K562 (cell line): Measurements from ENCODE around the gene SUPT3H. TPM values are rescaled to one million over a fixed set of nuclear protein-coding genes. Genes with fewer than 3 reads are reported as not detected.

ENCODE experiments used
- ATAC-seq: fragments of 200-7000 bp; cut with Tn5 transposase; 3 replicates; pipeline ENCODE4 v1.9.1; 2020; ENCODE audit warnings: moderate library complexity
- BruUV-seq: library from RNA; stranded (reverse); fragments of 400-500 nt; replicated peaks from 2 replicates; lab custom pipeline; 2021; lab: Mats Ljungman, UMichigan
- CTCF ChIA-PET: fragments of 300-600 bp; formaldehyde crosslinking; extraction: SDS; loops from one replicate; lab custom pipeline; 2021; ENCODE audit warnings: low intra/inter-chr PET ratio; lab: Yijun Ruan, JAX
- POLR2A ChIA-PET: fragments of 300-600, 350-650 bp; sonication (Branson Sonifier 250); formaldehyde crosslinking; extraction: SDS; loops from one replicate; lab custom pipeline; 2021; ENCODE audit warnings: antibody characterized with exemption, inconsistent platforms; lab: Yijun Ruan, JAX
- DNase-seq, 4 experiments: peaks; one replicate each; pipeline versions ENCODE4 v3.0.0 to v3.0.0-alpha.2; 2011 to 2018; ENCODE audit warnings: low spot score in 3 of 4, mixed read lengths in 3 of 4; ENCODE audit errors: extremely low read depth in 1 of 4
- FAIRE-seq: peaks from 2 replicates; lab custom pipeline; 2011; peaks lifted over from hg19 to GRCh38; lab: Jason Lieb, UNC
- H2AFZ ChIP-seq: 2 replicates; pipeline ENCODE4 v1.6.0; 2011; ENCODE audit warnings: low read depth, low read length, control low read depth, inconsistent platforms
- H3K27ac ChIP-seq: fragments of 200-600 bp; 3 replicates; pipeline ENCODE4 v1.8.0; 2011; ENCODE audit warnings: low read depth, mild to moderate bottlenecking, control low read depth, inconsistent platforms, low read length, moderate library complexity, mixed read lengths; ENCODE audit errors: extremely low read depth
- H3K27me3 ChIP-seq, 2 experiments: fragments of 300-600 bp in 1 of 2; 2 replicates in 1 of 2; 3 replicates in 1 of 2; pipeline versions ENCODE4 v1.6.0 to v1.8.0; 2011; ENCODE audit warnings: inconsistent platforms in 2 of 2, low read length in 2 of 2, mild to moderate bottlenecking in 1 of 2, mixed read lengths in 1 of 2, moderate library complexity in 1 of 2; ENCODE audit not compliant: control insufficient read depth in 2 of 2, insufficient read depth in 2 of 2
- H3K36me3 ChIP-seq: fragments of 300-600 bp; 3 replicates; pipeline ENCODE4 v1.8.0; 2011; ENCODE audit warnings: mild to moderate bottlenecking, low read length, inconsistent platforms; ENCODE audit not compliant: control insufficient read depth, insufficient read depth
- H3K4me1 ChIP-seq, 2 experiments: fragments of 200-600 bp in 1 of 2; replicated peaks in 1 of 2; 2 replicates in 1 of 2; 3 replicates in 1 of 2; pipeline versions ENCODE4 v1.5.1 to v1.8.0; 2011; ENCODE audit warnings: inconsistent platforms in 2 of 2, low read length in 2 of 2, mild to moderate bottlenecking in 1 of 2, mixed read lengths in 1 of 2, moderate library complexity in 1 of 2; ENCODE audit not compliant: control insufficient read depth in 2 of 2, insufficient read depth in 2 of 2
- H3K4me2 ChIP-seq: 2 replicates; pipeline ENCODE4 v1.6.1; 2011; ENCODE audit warnings: low read length, control low read depth, inconsistent platforms, mixed read lengths; ENCODE audit not compliant: insufficient read depth
- H3K4me3 ChIP-seq: fragments of 200-600 bp; sonication (generic), shearing (Covaris generic); 2 replicates; pipeline ENCODE4 v1.5.1; 2016; ENCODE audit warnings: control low read depth, inconsistent platforms
- H3K79me2 ChIP-seq: fragments of 200-600 bp; 3 replicates; pipeline ENCODE4 v1.8.0; 2011; ENCODE audit warnings: low read length, inconsistent platforms; ENCODE audit not compliant: control insufficient read depth, insufficient read depth
- H3K9ac ChIP-seq, 2 experiments: 2 replicates each; pipeline versions ENCODE4 v1.6.0 to v1.6.1; 2011; ENCODE audit warnings: low read depth in 2 of 2, low read length in 2 of 2, control low read depth in 1 of 2, inconsistent platforms in 1 of 2, mild to moderate bottlenecking in 1 of 2, mixed read lengths in 1 of 2; ENCODE audit not compliant: insufficient read depth in 1 of 2
- H3K9me1 ChIP-seq: one replicate; pipeline ENCODE4 v1.6.0; 2011; ENCODE audit warnings: inconsistent platforms, mild to moderate bottlenecking, low read length, moderate library complexity; ENCODE audit not compliant: control insufficient read depth, insufficient read depth
- H3K9me3 ChIP-seq: replicated peaks from 2 replicates; pipeline ENCODE4 v1.5.1; 2011; ENCODE audit warnings: low read depth, low read length, inconsistent platforms; ENCODE audit not compliant: control insufficient read depth, insufficient read depth
- H4K20me1 ChIP-seq: replicated peaks from 2 replicates; pipeline ENCODE4 v1.6.1; 2011; ENCODE audit warnings: low read length, inconsistent platforms, mixed read lengths; ENCODE audit not compliant: control insufficient read depth, insufficient read depth
- CEBPZ ChIP-seq: fragments of 150-350 bp; IDR thresholded peaks from 2 replicates; pipeline ENCODE4 v1.6.1; 2014; ENCODE audit warnings: low read depth, mild to moderate bottlenecking, low read length, borderline replicate concordance
- HSF4 ChIP-seq: fragments of 250-450 bp; sonication (Bioruptor Pico); IDR thresholded peaks from 2 replicates; pipeline ENCODE4 v2.1.2; 2022; ENCODE audit warnings: mild to moderate bottlenecking, moderate library complexity, borderline replicate concordance
- MEIS2 ChIP-seq: fragments of 450-650 bp; IDR thresholded peaks from 2 replicates; pipeline ENCODE4 v1.6.1; 2014; ENCODE audit warnings: mild to moderate bottlenecking; ENCODE audit not compliant: partially characterized antibody
- RFX5 ChIP-seq: IDR thresholded peaks from 2 replicates; pipeline ENCODE4 v1.6.1; 2011; ENCODE audit warnings: low read depth, mild to moderate bottlenecking, improper control_type of control experiment, low read length
- WGBS: fragments of 100-300 bp; shearing (Covaris generic); methylation state at CpG from one replicate; pipeline ENCODE4 v1.1.6; 2016; ENCODE audit warnings: low coverage, mixed read lengths; ENCODE audit not compliant: insufficient coverage; ENCODE audit errors: missing lambda C conversion rate; 5-methylcytosine and 5-hydroxymethylcytosine counted together
- in situ Hi-C: fragments of 300-500 bp; cut with MboI; formaldehyde crosslinking; loops from 4 replicates; pipeline ENCODE4 v1.15.0; 2018; ENCODE audit warnings: inconsistent platforms, mixed read lengths
- intact Hi-C: fragments of 100-400 bp; cut with micrococcal nuclease; formaldehyde crosslinking; loops from 2 replicates; pipeline ENCODE4 v1.14.2; 2022
- polyA plus RNA-seq, 8 experiments: library from polyadenylated mRNA; depleted of rRNA in 4 of 8; stranded (reverse) in 5 of 8; unstranded in 3 of 8; fragments of >200 nt; fragmentation: Nextera tagmentation in 2 of 8; fragmentation: Illumina TruSeq in 1 of 8; extraction: Ambion mirVana in 2 of 8; extraction: Trizol in 1 of 8; gene quantifications; 2 replicates each; pipeline versions ENCODE4 v1.2.1 to v1.2.3, GENCODE V29; 2011 to 2014; ENCODE audit warnings: inconsistent platforms in 1 of 8, missing spikeins in 1 of 8
- total RNA-seq, 7 experiments: library from RNA; depleted of rRNA in 6 of 7; stranded (reverse); fragments of >200 nt in 6 of 7; fragmentation: Illumina TruSeq in 2 of 7; extraction: Trizol in 2 of 7; gene quantifications; 2 replicates each; pipeline versions ENCODE4 v1.2.1 to v1.2.3, GENCODE V29; 2011 to 2021; ENCODE audit warnings: low replicate concordance in 1 of 7
- TF ChIP-seq, protein P1 (sequence below), 2 experiments: IDR thresholded peaks; 2 replicates each; pipeline ENCODE4 v1.6.1; 2011; ENCODE audit warnings: borderline replicate concordance in 1 of 2, control low read depth in 1 of 2, low read depth in 1 of 2, low read length in 1 of 2, mild to moderate bottlenecking in 1 of 2, mixed read lengths in 1 of 2, moderate library complexity in 1 of 2; ENCODE audit not compliant: insufficient read depth in 1 of 2, insufficient read length in 1 of 2, poor library complexity in 1 of 2, severe bottlenecking in 1 of 2; ENCODE audit errors: extremely low read depth in 1 of 2

SUPT3H gene
- total and polyA plus RNA-seq, 9 of the 15 experiments (the other 6 are each of a cell fraction or from before 2014, with no cell fraction given) = 7.2 to 16.3 (median 11.9) TPM

- TF ChIP-seq RFX5 (no peak), CEBPZ (no peak)
- TF ChIP-seq, all 486 proteins: peak for 0
Observed at GRCh38 chr6:45105170-45105820, 272.4 kb downstream of the SUPT3H start (continued).

DNA sequence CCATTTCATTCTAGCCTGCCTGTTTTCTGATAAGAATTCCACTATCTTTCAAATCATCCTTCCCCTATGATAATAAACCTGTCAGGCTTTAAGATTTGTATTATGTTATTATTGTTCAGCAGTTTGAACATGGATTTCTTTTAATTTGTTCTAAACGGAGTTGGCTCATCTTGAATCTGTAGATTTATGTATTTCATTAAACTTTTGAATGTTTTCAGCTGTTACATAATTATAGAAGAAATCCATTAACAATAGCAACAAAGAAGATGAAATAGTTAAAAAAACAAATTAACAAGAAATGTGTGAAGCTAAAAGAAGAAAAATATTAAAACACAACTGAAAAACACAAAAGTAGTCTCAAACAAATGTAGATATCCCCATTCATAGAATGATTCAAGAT lies 273.3 kb downstream of the SUPT3H start:
- POLR2A ChIA-PET = interaction anchor here (0.6 kb wide), 1 partner anchor 12 kb away, joined by 4 read pairs; no protein-coding TSS in a partner anchor
- Histone ChIP-seq H3K4me1 (no peaks in the 10 kb centered on the region), H2AFZ (no peak overlapping the region), H3K27ac (no peak overlapping the region), H3K9me1 (no peaks in the 10 kb centered on the region), H3K79me2 (no peaks in the 10 kb centered on the region), H4K20me1 (no peaks in the 10 kb centered on the region), H3K9me3 (no peaks in the 10 kb centered on the region), H3K27me3 (no peaks in the 10 kb centered on the region), H3K9ac (no peak overlapping the region), H3K4me3 (no peak overlapping the region), H3K4me2 (no peak overlapping the region), H3K36me3 (no peaks in the 10 kb centered on the region)
- no peak for FAIRE-seq
- CTCF ChIA-PET = no interaction called here
- intact Hi-C loops (no loop called here), in situ Hi-C loops (no loop called here)
- TF ChIP-seq, protein P1, sequence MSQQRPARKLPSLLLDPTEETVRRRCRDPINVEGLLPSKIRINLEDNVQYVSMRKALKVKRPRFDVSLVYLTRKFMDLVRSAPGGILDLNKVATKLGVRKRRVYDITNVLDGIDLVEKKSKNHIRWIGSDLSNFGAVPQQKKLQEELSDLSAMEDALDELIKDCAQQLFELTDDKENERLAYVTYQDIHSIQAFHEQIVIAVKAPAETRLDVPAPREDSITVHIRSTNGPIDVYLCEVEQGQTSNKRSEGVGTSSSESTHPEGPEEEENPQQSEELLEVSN (IDR thresholded peaks at IDR 0.05; ENCODE audit: borderline replicate concordance in 1 of 2, extremely low read depth in 1 of 2, insufficient read depth in 1 of 2, insufficient read length in 1 of 2, low read depth in 1 of 2, low read length in 1 of 2, poor library complexity in 1 of 2, severe bottlenecking in 1 of 2) = no peak
- peak; percentile 20 for TF ChIP-seq MEIS2
- no peak for TF ChIP-seq HSF4
- WGBS = 19% methylated on average over 1 of the region's 1 CpG
- no TSS peak for BruUV-seq
- ATAC-seq = no peak
- no peak for DNase-seq
